ENCODE measurements around the gene PMM2. TPM values are rescaled to one million over a fixed set of nuclear protein-coding genes. Genes with fewer than 3 reads are reported as not detected.

Gene PMM2
- polyA plus RNA-seq, 1 donor (not counting 4 experiments of a cell fraction or from before 2014, with no cell fraction given) = 38.6 TPM

DNA sequence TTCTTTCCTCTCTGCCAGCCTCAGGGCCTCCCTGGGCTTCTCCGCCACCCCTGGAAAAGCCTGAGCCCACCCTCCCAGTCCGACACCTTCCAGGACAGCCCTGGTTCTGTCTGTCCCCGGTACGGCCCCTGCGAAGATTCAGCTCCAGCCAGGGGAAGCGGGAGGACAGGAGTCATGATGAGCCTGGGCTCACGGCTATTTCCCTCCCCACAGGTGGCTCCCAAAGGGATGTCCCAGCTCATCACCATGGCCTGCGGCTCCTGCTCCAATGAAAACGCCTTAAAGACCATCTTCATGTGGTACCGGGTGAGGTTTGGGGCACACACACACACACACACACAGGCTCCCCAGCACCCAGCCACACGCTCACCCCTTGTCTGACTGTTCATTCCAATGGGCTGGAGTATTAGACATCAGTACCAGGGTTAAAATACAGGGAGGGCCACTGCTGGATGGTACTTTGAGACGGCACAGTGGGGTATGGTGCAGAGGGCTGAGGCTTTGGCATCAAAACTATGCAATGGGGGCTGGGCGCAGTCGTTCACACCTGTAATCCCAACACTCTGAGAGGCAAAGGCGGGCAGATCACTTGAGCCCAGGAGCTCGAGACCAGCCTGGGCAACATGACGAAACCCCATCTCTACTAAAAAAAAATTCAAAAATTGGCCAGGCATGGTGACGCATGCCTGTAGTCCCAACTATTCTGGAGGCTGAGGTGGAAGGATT lies 33.0 kb upstream of the PMM2 start:
- no peaks in the 10 kb centered on the region for H4K20me1 ChIP-seq (ENCODE audit: control insufficient read depth, extremely low read depth, insufficient read depth, low read length)
- no peaks in the 10 kb centered on the region for H3K4me1 ChIP-seq (ENCODE audit: control insufficient read depth, extremely low read depth, insufficient read depth, low read length)
- DNase-seq (ENCODE audit: low read depth, low spot score) = no peak
- TF ChIP-seq, protein P1, sequence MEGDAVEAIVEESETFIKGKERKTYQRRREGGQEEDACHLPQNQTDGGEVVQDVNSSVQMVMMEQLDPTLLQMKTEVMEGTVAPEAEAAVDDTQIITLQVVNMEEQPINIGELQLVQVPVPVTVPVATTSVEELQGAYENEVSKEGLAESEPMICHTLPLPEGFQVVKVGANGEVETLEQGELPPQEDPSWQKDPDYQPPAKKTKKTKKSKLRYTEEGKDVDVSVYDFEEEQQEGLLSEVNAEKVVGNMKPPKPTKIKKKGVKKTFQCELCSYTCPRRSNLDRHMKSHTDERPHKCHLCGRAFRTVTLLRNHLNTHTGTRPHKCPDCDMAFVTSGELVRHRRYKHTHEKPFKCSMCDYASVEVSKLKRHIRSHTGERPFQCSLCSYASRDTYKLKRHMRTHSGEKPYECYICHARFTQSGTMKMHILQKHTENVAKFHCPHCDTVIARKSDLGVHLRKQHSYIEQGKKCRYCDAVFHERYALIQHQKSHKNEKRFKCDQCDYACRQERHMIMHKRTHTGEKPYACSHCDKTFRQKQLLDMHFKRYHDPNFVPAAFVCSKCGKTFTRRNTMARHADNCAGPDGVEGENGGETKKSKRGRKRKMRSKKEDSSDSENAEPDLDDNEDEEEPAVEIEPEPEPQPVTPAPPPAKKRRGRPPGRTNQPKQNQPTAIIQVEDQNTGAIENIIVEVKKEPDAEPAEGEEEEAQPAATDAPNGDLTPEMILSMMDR (optimal IDR thresholded peaks at IDR 0.05 in 1 of 3, IDR thresholded peaks at IDR 0.05 in 1 of 3, conservative IDR thresholded peaks at IDR 0.05 in 1 of 3; ENCODE audit: extremely low read depth in 1 of 3, insufficient read depth in 2 of 3, low read length in 3 of 3) = no peak
- no peak for TF ChIP-seq EZH2 (IDR thresholded peaks at IDR 0.05; ENCODE audit: low read length)
- no peaks in the 10 kb centered on the region for H3K27me3 ChIP-seq (ENCODE audit: control insufficient read depth, extremely low read depth, insufficient read depth, low read length)
- H3K9me3 ChIP-seq (ENCODE audit: control insufficient read depth, low read depth, low read length) = no peaks in the 10 kb centered on the region
- dilution Hi-C loops (cut with MboI; ENCODE audit: extremely low pct_ligation_motif_present, low sequenced_read_pairs) = no loop called here
- H3K9me1 ChIP-seq (ENCODE audit: control insufficient read depth, extremely low read depth, insufficient read depth, low read length) = no peaks in the 10 kb centered on the region
- no peak overlapping the region for H2AFZ ChIP-seq (ENCODE audit: control insufficient read depth, low read length)
- no peak overlapping the region for H3K27ac ChIP-seq (ENCODE audit: control insufficient read depth, insufficient read depth, low read length)
- no peaks in the 10 kb centered on the region for H3K79me2 ChIP-seq (ENCODE audit: control insufficient read depth, insufficient read depth, low read length)
- FAIRE-seq = no peak
- peaks cover 0 to 8% of the 10 kb centered on the region in 2 experiments for H3K36me3 ChIP-seq (ENCODE audit: control insufficient read depth in 2 of 2, extremely low read depth in 1 of 2, insufficient read depth in 2 of 2, low read length in 2 of 2)
- no peak overlapping the region for H3K4me3 ChIP-seq (ENCODE audit: control insufficient read depth in 2 of 3, extremely low read depth in 1 of 3, insufficient read depth in 2 of 3, low read depth in 1 of 3, low read length in 3 of 3)
- no peak overlapping the region for H3K4me2 ChIP-seq (ENCODE audit: control insufficient read depth, extremely low read depth, insufficient read depth, low read depth, low read length)
- H3K9ac ChIP-seq (ENCODE audit: control insufficient read depth, extremely low read depth, insufficient read depth, low read length) = no peak overlapping the region

DNA sequence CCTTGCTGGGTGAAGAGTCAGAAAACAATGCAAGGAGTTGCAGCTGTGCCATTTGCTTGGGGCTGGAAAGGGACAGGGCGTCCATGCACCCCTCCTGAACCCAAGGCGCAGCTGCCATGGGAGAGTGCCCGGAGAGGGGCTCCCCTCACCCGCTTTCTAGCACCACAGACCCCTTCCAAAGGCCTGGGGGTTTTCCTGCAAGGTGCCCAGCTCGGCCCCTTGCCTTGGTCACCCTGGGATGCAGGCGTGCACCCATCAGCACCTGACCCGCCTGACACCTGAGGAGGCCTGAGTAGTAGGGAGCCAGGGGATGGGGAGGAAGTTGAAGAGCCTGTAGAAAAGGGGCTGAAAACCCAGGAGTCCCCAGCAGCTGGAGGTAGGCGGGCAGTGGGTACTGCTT lies 30.5 kb upstream of the PMM2 start:
- dilution Hi-C loops (cut with MboI; ENCODE audit: extremely low pct_ligation_motif_present, low sequenced_read_pairs) = no loop called here
- no peak for FAIRE-seq
- Histone ChIP-seq H3K27ac (ENCODE audit: control insufficient read depth, insufficient read depth, low read length) (no peak overlapping the region), H4K20me1 (ENCODE audit: control insufficient read depth, extremely low read depth, insufficient read depth, low read length) (no peaks in the 10 kb centered on the region), H3K9me1 (ENCODE audit: control insufficient read depth, extremely low read depth, insufficient read depth, low read length) (no peaks in the 10 kb centered on the region), H3K9ac (ENCODE audit: control insufficient read depth, extremely low read depth, insufficient read depth, low read length) (no peak overlapping the region), H3K4me2 (ENCODE audit: control insufficient read depth, extremely low read depth, insufficient read depth, low read depth, low read length) (no peak overlapping the region), H3K79me2 (ENCODE audit: control insufficient read depth, insufficient read depth, low read length) (no peaks in the 10 kb centered on the region), H3K36me3 (ENCODE audit: control insufficient read depth in 2 of 2, extremely low read depth in 1 of 2, insufficient read depth in 2 of 2, low read length in 2 of 2) (peaks cover 0 to 8% of the 10 kb centered on the region in 2 experiments), H2AFZ (ENCODE audit: control insufficient read depth, low read length) (no peak overlapping the region), H3K9me3 (ENCODE audit: control insufficient read depth, low read depth, low read length) (no peaks in the 10 kb centered on the region), H3K4me1 (ENCODE audit: control insufficient read depth, extremely low read depth, insufficient read depth, low read length) (no peaks in the 10 kb centered on the region), H3K27me3 (ENCODE audit: control insufficient read depth, extremely low read depth, insufficient read depth, low read length) (no peaks in the 10 kb centered on the region), H3K4me3 (ENCODE audit: control insufficient read depth in 2 of 3, extremely low read depth in 1 of 3, insufficient read depth in 2 of 3, low read depth in 1 of 3, low read length in 3 of 3) (no peak overlapping the region)
- DNase-seq (ENCODE audit: low read depth, low spot score) = no peak
- no peak for TF ChIP-seq EZH2 (IDR thresholded peaks at IDR 0.05; ENCODE audit: low read length)
- TF ChIP-seq, protein P1 (optimal IDR thresholded peaks at IDR 0.05 in 1 of 3, IDR thresholded peaks at IDR 0.05 in 1 of 3, conservative IDR thresholded peaks at IDR 0.05 in 1 of 3; ENCODE audit: extremely low read depth in 1 of 3, insufficient read depth in 2 of 3, low read length in 3 of 3) = no peak

Data from keratinocyte (primary cell).